Measurements from ENCODE around the gene GRID2. TPM values are rescaled to one million over a fixed set of nuclear protein-coding genes. Genes with fewer than 3 reads are reported as not detected.

Gene GRID2
- total and polyA plus RNA-seq, 9 of the 15 experiments (the other 6 are each of a cell fraction or from before 2014, with no cell fraction given) = 0.04 TPM; not detected in 7

DNA sequence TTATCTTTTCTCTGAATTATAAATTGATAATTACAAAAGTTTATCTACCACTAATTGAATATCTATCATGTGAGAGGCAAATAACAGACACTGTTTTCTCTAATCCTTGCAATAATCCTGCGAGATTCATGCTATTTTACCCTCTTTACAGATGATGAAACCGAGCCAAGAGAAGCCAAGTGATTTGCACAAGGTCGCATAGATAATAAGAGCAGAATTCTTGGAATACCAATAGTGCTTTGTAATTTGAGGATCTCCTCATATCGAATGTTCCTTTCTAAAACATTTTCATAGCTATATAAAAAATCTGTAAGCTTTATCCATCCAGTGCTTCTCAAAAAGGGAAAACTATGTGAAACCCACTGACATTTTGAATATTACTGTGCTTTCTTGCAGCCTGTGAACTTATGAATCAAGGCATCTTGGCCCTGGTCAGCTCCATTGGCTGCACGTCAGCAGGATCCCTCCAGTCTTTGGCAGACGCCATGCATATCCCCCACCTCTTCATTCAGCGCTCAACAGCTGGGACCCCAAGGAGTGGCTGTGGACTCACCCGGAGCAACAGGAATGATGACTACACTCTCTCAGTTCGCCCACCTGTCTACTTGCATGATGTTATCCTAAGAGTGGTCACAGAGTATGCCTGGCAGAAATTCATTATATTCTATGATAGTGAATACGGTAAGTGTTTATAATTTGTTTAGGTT lies 781.0 kb downstream of the GRID2 start (continued):
- TF ChIP-seq ARID3B (CRISPR knock-in tag; IDR thresholded peaks at IDR 0.05; ENCODE audit: borderline replicate concordance) = no peak
- no peak for TF ChIP-seq CEBPB (tag; IDR thresholded peaks at IDR 0.05)

- ATAC-seq = no peak
- H3K27me3 ChIP-seq (ENCODE audit: control insufficient read depth in 2 of 2, insufficient read depth in 2 of 2, low read length in 2 of 2) = no peaks in the 10 kb centered on the region
- intact Hi-C loops (cut with micrococcal nuclease) = no loop called here
- H3K9ac ChIP-seq (ENCODE audit: insufficient read depth in 1 of 2, low read depth in 2 of 2, low read length in 2 of 2) = no peak overlapping the region
- no peak overlapping the region for H2AFZ ChIP-seq (ENCODE audit: low read depth, low read length)
- H3K36me3 ChIP-seq (ENCODE audit: control insufficient read depth, insufficient read depth, low read length) = no peaks in the 10 kb centered on the region
- no peak overlapping the region for H3K4me2 ChIP-seq (ENCODE audit: insufficient read depth, low read length)
- ChIA-PET CTCF (ENCODE audit: low intra/inter-chr PET ratio) (no interaction called here), POLR2A (no interaction called here)
- H4K20me1 ChIP-seq (replicated peaks; ENCODE audit: control insufficient read depth, insufficient read depth, low read length) = no peaks in the 10 kb centered on the region
- no peaks in the 10 kb centered on the region for H3K79me2 ChIP-seq (ENCODE audit: control insufficient read depth, insufficient read depth, low read length)
- no peak overlapping the region for H3K27ac ChIP-seq (ENCODE audit: extremely low read depth, low read depth, low read length)
- no peak for DNase-seq (ENCODE audit: extremely low read depth in 1 of 4, low spot score in 3 of 4)
- H3K9me3 ChIP-seq (replicated peaks; ENCODE audit: control insufficient read depth, insufficient read depth, low read depth, low read length) = peaks cover 2% of the 10 kb centered on the region; the same call in 1 of the 2 replicates
- H3K4me1 ChIP-seq (replicated peaks in 1 of 2; ENCODE audit: control insufficient read depth in 2 of 2, insufficient read depth in 2 of 2, low read length in 2 of 2) = no peaks in the 10 kb centered on the region
- in situ Hi-C loops (cut with MboI) = no loop called here
- no TSS peak for BruUV-seq (replicated peaks)
- no peaks in the 10 kb centered on the region for H3K9me1 ChIP-seq (ENCODE audit: control insufficient read depth, insufficient read depth, low read length)
- WGBS (ENCODE audit: insufficient coverage, low coverage, missing lambda C conversion rate) = 0% methylated on average over 4 of the region's 4 CpGs
- H3K4me3 ChIP-seq = no peak overlapping the region
- no peak for FAIRE-seq
- no peak for TF ChIP-seq ESRRB (CRISPR knock-in tag; IDR thresholded peaks at IDR 0.05; ENCODE audit: borderline replicate concordance)
- TF ChIP-seq NCOR1 (IDR thresholded peaks at IDR 0.05) = no peak
- TF ChIP-seq ZNF511 (CRISPR knock-in tag; IDR thresholded peaks at IDR 0.05) = no peak
- TF ChIP-seq PRPF4 (IDR thresholded peaks at IDR 0.05; ENCODE audit: insufficient read depth, low read depth, low read length, poor library complexity, severe bottlenecking) = no peak
- TF ChIP-seq, protein P1, sequence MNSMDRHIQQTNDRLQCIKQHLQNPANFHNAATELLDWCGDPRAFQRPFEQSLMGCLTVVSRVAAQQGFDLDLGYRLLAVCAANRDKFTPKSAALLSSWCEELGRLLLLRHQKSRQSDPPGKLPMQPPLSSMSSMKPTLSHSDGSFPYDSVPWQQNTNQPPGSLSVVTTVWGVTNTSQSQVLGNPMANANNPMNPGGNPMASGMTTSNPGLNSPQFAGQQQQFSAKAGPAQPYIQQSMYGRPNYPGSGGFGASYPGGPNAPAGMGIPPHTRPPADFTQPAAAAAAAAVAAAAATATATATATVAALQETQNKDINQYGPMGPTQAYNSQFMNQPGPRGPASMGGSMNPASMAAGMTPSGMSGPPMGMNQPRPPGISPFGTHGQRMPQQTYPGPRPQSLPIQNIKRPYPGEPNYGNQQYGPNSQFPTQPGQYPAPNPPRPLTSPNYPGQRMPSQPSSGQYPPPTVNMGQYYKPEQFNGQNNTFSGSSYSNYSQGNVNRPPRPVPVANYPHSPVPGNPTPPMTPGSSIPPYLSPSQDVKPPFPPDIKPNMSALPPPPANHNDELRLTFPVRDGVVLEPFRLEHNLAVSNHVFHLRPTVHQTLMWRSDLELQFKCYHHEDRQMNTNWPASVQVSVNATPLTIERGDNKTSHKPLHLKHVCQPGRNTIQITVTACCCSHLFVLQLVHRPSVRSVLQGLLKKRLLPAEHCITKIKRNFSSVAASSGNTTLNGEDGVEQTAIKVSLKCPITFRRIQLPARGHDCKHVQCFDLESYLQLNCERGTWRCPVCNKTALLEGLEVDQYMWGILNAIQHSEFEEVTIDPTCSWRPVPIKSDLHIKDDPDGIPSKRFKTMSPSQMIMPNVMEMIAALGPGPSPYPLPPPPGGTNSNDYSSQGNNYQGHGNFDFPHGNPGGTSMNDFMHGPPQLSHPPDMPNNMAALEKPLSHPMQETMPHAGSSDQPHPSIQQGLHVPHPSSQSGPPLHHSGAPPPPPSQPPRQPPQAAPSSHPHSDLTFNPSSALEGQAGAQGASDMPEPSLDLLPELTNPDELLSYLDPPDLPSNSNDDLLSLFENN (IDR thresholded peaks at IDR 0.05; ENCODE audit: low read depth in 2 of 2, low read length in 2 of 2) = no peak
- no peak for TF ChIP-seq PHB (CRISPR knock-in tag; IDR thresholded peaks at IDR 0.05)
- no peak for TF ChIP-seq ZKSCAN1 (IDR thresholded peaks at IDR 0.05; ENCODE audit: low read depth, low read length)
- TF ChIP-seq GATAD2B (IDR thresholded peaks at IDR 0.05; ENCODE audit: borderline replicate concordance) = no peak
- TF ChIP-seq ELF4 (CRISPR knock-in tag; IDR thresholded peaks at IDR 0.05) = no peak
- TF ChIP-seq ZNF76 (CRISPR knock-in tag; IDR thresholded peaks at IDR 0.05; ENCODE audit: borderline replicate concordance) = no peak
- no peak for TF ChIP-seq ELF1 (tag; IDR thresholded peaks at IDR 0.05)
- TF ChIP-seq ILK (tag; IDR thresholded peaks at IDR 0.05; ENCODE audit: borderline replicate concordance, low read depth) = no peak
Measured at GRCh38 chr4:93086356-93086755, 782.6 kb downstream of the GRID2 start.
